H54 (cell line): Measurements from ENCODE around the gene ITPR3.

Experiments used
- DNase-seq: peaks from one replicate; pipeline ENCODE4 v3.0.0; 2011; ENCODE audit warnings: low spot score, mixed read lengths; ENCODE audit not compliant: insufficient read length
- FAIRE-seq: peaks from 3 replicates; lab custom pipeline; 2011; peaks lifted over from hg19 to GRCh38; lab: Jason Lieb, UNC
- POLR2A ChIP-seq: IDR thresholded peaks from 2 replicates; pipeline ENCODE4 v1.6.1; 2011; ENCODE audit warnings: low read depth, mild to moderate bottlenecking, low read length

The ITPR3 gene

DNA sequence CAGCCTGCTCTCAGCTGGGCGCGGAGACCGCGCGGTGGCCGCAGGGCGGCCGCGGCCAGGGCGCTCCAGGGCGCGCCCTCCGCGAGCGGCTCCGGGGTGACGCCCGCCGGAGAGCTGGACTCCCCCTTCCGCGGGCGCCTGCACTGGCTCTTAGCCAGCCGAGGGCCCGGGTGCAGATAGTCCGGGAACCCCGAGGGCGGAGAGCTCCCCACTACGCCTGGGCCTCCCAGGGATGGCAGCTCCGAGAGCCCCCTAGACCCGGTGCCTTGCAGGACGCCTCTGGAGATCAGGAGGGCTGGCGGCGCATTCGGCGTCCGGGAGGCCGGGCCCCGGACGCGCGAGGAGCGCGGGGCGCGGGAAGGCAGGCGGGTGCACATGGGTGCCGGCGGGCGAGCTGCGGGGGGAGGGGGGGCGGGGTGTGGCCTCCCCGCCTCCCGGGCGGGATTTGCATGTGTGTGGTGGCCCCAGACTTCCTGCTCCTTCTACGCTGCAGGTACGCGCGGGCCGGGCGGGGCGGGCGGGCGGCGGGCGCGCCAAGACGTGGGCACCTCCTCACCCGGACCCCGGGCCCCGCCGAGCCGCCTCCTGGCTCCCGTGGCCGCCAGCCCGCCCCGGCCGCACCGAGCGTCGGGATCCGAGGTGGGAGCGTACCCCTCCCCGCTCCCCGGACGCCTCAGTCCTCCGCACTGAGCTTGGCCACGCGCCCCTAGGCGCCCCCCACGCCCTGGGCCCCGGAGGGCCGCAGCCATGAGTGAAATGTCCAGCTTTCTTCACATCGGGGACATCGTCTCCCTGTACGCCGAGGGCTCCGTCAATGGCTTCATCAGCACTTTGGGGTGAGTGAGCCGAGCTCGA, at the start of gene ITPR3:
TSS of gene ITPR3 (plus strand) at position 467 of the 855 bp plus-strand sequence. CDS start at position 748, 281 bp downstream.
- FAIRE-seq (no peak), DNase-seq (peak; percentile 88)
- TF ChIP-seq POLR2A, result 0 out of 2 replicates have a peak, but pooled peaks have one; percentile 31

DNA sequence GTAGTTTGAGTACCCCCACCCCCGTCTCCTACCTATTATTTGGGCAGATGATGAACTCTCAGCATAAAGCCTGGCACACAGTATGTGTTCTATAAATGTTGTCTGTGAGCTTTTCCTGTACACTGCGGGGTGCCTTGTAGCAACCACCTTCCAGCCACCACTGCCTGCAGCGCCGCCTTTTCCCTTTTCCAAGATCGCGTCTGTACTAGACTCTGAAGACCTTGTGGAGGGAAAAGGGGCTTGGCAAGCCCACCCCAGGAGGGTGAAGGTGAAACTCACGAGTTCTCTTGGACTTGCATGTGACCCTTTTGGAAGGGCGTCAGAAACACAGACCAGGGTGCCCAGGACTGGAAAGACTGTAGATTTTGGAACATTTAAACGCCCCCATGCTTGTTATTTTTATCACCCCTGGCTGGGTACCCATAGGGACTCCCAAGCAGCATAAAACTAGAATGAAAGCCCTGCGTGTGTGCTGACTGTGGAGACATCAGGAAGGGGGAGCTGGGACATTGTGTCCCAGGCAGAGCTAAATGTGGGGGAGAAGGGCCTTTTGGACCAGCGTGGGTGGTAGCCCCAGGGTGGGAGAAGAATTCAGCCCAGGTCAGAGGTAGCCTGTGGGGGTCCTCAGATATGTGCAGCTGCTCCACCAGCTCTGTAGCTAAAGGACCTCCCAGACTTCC, 49.3 kb upstream of the ITPR3 start:
- TF ChIP-seq POLR2A, result no peak
- FAIRE-seq (no peak), DNase-seq (no peak)

DNA sequence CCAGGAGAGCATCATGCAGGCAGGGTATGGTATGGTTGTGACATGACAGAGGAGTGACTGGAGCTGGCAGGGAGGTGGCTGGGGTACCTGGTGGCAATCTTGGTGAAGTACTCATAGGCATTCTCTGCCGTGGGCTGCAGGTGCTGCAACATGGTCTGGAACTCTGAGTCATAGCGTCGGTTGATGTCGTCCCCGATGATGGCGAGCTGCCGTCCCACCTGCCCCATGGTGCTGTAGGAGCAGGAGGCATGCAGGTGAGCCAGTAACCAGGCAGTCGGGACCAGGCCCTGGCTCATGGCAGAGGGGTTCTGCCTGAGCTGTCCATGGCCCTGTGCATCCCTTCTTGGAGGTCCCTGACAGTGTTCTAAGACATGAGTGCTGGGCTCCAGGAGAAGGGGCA, 45.9 kb upstream of the ITPR3 start:
- DNase-seq (no peak), FAIRE-seq (no peak)
- TF ChIP-seq POLR2A, result no peak

DNA sequence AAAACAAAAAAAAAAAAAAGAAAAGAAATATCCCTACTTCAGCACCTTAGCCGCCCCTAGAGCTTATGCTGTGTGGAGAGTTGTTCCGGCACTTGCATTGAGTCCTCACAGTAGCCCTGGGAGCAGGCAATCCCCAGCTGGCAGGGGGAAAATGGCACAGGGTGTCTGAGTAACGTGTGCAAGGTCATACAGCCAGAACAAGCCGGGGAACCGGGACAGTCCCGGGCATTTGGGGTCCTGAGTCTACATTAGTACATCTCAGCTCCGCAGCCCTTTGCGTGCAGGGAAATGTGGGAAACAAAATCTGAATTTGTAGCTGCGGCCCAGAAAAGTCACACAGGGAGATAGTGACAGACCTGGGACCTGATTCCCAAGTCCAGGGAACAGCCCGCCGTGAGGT, 44.5 kb upstream of the ITPR3 start:
- DNase-seq, result no peak

DNA sequence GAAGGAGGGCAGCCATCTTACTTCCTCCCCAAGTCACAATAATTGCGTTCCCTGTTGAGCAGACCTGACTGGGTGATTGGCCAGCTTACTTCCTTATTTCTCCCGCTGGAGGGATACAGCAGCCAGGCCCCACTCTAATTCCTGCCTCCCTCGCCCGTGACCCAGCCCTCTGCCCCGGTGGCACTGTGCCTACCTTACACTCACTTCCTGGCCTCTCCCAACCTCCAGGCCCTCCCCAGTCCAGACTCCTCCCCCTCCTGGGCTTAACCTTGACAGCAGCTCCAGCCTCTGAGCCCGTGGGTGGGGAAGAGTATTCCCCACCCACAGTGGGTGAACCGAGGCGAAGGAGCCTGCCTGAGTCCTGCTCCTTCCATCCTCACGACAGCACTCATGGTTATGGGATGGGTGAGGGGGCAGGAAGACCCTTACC, 44.0 kb upstream of the ITPR3 start:
- no peak for TF ChIP-seq POLR2A
- FAIRE-seq, result no peak
- DNase-seq, result no peak

More for the DNA sequence above, 44.5 kb upstream of the ITPR3 start:
- no peak for TF ChIP-seq POLR2A
- no peak for FAIRE-seq

DNA sequence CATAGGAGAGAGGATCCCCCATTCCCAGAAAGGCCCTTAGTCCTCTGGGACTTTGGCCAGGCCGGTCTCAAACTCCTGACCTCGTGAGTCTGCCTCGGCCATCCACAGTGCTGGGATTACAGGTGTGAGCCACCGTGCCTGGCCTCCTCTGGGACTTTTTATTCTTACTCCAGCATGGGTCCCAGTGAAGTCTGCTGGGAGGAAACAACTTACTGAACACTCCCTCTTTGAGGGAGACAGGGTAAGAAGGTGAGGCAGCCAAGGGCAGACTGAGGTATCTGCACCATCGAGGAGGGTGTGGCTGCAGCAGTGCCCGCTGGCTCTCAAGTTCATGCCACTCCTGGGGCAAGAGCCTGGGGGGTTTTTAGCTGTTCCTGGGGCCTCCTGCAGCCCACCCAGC, 43.4 kb upstream of the ITPR3 start:
- DNase-seq, result no peak
- no peak for FAIRE-seq
- TF ChIP-seq POLR2A, result no peak

DNA sequence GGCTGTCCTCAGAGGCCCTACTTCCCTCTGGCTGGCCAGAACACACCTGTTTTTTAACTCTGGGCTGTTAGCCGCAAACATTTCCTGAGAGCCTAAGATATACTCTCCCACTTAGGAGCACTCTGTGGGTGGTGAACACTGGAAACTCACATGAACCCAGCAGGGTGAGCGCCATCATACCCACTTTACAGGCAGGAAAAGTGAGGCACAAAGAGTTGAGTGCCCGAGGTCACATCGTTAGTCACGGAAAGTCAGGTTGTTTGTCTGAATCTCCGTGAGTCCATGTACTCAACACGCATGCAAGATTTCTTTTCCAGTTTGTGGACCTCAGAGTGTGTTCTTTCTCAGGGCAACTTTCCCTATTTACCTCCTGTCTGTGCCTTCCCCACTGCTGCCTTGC, 43.0 kb upstream of the ITPR3 start:
- no peak for TF ChIP-seq POLR2A
- FAIRE-seq (no peak), DNase-seq (no peak)

DNA sequence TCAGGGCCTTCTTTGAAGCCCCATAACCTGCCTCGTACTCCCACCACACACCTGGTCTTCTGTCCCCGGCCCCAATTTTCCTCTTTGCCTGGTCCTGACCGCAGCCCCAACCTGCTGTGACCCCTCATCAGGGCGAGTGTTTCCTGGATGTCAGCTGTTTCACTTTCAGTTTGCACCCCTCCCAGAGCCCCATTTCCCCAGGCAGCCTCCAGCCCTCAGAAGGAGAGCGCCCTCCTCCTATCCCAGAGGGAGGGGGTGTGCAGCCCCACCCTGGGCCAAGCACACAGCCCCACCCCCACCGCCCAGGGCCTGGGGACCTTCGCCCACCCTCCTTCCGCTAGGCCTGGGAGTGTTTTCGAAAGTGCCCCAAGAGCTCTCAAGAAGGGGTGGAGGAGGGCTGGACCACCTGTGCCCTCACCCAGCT, 42.5 kb upstream of the ITPR3 start:
- no peak for FAIRE-seq
- DNase-seq, result no peak
- TF ChIP-seq POLR2A, result no peak

DNA sequence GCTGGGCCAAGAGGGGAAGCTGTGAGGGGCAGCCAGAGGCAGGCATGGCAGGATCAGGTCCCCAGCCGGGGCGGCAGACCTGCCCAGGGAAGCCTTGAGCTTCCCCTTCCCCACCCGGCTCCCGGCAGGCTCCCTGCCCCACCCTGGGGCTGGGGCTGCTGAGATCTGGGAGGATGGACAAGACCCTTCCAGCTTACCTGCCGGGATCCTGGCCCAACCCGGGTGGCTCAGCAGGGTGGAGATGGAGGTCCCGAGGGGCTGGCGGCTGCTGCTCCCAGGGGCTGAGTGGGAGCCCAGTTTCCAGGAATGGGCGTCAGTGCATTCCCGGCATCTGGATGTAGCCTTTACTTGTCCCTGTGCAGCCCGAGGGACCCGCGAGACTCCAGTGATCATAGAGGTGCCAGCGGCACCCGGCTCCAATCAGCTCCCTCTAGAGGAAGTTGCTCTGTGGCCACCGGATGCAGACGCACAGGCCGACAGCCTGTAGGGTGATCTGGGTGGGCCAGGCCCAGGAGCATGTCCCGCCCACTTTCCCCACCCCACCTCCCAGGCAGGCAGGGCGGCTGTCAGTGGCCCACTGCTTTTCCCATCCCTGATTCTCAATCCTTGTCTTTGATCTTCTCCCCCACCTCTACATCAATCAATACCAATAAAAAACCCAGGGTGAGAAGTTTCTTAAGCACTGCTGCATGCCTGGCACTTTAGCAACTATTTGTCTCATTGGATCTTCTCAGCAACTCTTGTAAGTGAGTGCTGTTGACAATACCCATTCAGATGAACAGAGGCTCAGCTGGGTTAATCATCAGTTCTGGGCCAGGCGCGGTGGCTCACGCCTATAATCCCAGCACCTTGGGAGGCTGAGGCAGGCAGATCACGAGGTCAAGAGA, 41.1 kb upstream of the ITPR3 start, which contains the start of gene BAK1:
TSS of gene BAK1 (minus strand) at position 449 of the 887 bp plus-strand sequence. CDS start 2,672 bp downstream, outside the sequence.
- FAIRE-seq (peak; percentile 79), DNase-seq (peak; percentile 91)
- TF ChIP-seq POLR2A, result peak; percentile 58; the same call in 1 of the 2 replicates

DNA sequence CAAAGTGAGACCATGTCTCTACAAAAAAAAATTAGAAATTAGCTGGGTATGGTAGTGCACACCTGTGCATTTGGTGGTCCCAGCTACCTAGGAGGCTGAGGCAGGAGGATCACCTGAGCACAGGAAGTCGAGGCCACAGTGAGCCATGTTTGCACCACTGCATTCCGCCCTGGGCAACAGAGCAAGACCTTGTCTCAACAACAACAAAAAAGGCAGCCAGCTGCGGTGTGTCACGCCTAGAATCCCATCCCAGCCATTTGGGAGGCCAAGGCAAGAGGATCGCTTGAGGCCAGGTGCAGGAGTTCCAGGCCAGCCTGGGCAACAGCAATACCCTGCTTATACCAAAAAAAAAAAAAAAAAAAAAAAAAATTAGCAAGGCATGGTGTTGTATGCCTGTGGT, 39.9 kb upstream of the ITPR3 start:
- no peak for FAIRE-seq
- no peak for TF ChIP-seq POLR2A
- DNase-seq, result no peak

DNA sequence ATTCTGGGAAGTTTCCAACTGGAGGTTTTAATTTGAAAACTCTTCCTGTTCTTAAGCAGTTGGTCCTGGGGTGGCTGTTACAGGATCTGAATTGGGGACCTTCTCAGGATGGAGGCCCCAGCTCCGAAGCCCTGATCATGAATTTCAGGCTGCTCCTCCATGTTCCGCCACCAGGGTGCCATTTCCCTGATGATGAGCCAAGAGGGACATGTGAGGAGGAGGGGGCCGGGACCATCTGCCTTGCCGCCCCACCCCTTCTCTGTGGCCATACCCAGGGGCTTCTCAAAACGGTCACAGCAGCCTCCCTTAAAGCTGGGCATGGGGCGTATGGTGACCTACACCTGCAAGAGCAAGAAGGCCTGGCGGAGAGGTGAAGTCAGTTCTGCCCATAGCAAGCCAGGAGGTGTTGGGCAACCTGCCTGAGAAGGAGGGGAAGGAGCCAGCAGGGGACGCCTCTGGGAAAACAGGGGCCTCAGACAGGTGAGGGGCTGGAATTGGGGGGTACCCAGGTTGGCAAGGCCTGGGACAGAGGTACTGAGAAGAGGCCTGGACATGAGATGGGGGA, 37.4 kb upstream of the ITPR3 start:
- no peak for TF ChIP-seq POLR2A
- no peak for DNase-seq
- FAIRE-seq, result no peak

DNA sequence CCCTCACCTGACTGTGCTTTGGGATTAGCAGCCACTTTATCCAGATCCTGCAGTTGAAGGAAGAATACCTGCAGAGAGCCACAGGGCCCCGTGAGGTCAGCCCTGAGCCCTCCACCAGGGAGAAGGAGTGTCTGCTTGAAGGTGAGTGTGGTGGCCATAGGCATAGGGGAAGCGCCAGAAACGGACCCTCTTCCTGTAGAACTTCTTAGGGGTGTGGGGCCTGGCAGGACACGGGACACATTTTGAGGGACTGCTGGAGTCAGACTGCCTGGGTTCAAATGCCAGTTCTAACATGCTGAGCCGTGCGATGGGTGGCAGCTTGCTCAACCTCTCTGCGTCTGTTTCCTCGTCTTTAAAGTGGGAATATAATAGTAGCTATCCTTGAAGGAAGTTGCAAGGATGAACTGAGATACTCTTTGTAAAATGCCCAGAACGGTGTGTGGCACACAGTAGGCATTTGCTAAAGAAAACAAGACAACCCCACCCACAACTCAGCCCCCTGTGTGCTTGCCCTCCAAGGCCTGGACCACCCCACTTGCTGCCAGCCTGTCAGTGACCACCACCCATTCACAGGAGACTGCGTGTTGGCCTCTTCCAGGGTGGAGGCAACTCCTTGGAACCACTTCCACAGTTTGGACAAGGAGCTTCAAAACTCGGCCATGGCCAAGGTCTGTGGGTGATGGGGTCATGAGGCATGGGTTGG, 36.3 kb upstream of the ITPR3 start:
- no peak for FAIRE-seq
- TF ChIP-seq POLR2A, result no peak
- DNase-seq, result no peak
